DMS 273 (cell line): ENCODE measurements around the gene TEKTIP1.

ENCODE experiments used
- DNase-seq: peaks from one replicate; lab custom pipeline; 2025; ENCODE audit not compliant: unreplicated experiment; lab: John Stamatoyannopoulos, UW

Gene TEKTIP1

DNA sequence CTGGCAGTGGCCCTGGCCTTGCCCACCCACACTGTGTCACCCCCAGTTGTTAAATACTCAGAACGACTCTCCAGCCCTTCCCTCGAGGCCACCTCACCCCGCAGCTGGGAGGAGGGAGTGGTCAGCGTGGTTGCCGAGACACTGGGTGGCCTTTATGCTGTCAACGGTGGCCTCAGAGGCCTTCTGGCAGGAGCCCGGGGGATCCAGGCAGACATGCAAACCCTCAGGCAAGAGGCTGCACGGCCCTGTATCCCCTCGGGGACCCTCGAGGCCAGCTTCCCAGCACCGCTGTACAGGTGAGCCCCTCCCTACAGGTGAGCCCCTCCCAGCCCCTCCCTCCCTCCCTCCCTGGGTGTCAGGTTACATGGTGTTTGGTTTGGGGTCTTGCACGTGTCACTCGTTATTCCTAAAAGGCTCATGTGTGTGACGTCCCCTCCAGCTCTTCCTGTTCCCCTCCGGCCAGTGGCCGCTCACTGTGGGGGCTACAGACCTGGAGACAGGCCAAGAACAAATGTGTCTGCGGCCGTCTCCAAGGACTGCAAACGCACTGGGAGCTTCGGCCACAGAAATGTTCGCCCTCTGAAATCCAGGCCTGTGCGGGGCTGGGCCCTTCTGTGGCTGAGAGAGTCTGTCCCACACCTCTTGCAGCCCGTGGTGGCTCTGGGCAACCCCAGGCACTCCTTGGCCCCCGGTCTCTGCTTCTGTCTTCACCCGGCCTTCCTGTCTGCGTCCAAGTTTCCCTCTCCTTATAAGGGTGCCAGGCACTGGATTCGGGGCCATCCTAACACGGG lies at the start of gene TEKTIP1:
TSS of gene TEKTIP1 (plus strand) at position 210 of the 791 bp plus-strand sequence. CDS start at position 214, 4 bp downstream.
- DNase-seq, result peak; percentile 47

DNA sequence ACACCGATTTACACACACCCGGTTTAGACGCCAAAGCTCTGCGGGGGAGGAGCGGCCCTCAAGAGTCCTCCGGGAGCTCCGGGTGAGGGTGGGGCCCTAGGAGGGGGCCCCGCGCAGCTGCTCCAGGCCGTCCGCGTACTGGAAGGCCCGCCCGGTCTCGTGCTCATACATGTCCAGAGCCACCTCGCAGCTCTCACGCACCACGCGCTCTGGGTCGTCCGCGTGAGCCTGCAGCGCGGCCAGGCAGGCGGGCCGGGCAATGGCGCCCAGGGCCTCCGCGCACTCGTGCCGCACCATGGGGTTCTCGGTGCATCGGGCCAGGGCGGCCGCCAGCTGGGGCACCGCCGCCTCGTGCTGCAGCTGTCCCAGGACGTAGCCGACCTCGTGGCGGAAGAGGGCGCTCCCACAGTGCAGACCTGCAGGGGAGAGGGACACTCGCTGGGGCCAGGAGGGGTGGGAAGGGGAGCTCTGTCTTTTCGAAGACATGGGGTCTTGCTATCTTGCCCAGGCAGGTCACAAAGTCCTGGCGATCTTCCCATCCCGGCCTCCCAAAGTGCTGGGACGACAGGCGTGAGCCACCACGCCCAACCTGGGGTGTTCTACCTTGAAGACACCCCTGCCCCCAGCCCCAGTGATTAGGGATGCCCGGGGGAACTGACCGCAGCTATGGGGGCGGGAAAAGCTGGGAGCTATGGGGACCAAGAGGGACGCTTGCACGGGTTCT lies 47.4 kb upstream of the TEKTIP1 start:
- DNase-seq, result no peak

GRCh38 chr19:3492131-3492839 lies 46.7 kb upstream of the TEKTIP1 start:
- DNase-seq, result no peak

DNA sequence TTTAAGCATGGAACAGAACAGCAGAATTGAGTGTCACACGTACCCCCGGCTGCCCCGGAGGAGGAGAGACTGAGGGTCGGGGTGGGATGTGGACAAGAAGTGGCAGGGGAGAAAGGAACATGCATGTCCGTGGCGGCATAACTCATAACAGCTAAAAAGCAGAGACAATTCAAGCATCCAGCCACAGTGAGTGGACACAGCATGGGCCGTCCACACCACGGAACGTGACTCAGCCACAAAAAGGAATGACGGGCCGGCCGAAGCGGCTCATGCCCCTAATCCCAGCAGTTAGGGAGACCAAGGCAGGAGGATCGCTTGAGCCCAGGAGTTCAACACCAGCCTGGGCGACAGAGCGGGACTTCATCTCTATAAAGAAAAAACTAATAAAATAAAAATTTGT lies 46.1 kb upstream of the TEKTIP1 start:
- no peak for DNase-seq

DNA sequence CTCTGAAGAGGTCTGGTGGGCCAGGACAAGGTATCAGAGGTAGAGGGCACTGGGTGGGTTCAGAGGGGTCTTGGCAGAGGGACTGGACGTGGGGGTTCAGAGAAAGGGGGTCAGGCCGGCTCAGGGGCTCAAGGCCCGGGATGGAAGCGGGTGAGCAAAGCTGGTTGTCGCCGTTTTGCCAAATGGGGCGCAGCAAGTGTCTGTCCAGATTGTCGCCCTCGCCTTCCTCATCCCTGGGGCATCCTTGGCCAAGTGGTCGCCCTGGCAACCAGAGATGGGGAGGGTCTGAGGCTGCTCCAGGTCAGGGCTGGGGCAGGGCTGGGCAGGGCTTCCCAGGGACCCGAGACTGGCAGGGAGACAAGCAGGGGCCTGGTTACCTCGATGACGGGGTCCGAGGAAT lies 45.3 kb upstream of the TEKTIP1 start:
- DNase-seq, result no peak

DNA sequence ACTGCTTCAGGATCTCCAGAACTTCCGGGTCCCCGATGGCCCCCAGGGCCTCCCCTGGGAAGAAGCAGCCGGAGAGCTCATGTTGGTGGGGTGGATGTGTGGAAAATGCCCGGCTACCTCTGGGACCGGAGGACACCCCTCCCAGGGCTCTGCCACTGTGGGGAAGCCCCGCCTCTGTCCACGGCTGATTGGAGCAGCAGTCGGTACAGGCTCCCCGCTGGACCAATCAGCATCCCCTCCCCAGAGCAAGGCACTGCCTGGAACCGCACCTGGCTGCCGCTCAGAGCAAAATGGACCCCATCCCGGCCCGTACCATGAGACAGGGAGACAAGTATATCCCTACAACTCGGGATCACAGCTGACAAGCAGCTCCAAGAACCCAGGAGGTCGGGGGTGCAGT lies 44.9 kb upstream of the TEKTIP1 start:
- peak; percentile 55 for DNase-seq

GRCh38 chr19:3494559-3494958 lies 44.4 kb upstream of the TEKTIP1 start:
- peak; percentile 29 for DNase-seq

GRCh38 chr19:3496392-3497273 lies 42.3 kb upstream of the TEKTIP1 start:
- no peak for DNase-seq

DNA sequence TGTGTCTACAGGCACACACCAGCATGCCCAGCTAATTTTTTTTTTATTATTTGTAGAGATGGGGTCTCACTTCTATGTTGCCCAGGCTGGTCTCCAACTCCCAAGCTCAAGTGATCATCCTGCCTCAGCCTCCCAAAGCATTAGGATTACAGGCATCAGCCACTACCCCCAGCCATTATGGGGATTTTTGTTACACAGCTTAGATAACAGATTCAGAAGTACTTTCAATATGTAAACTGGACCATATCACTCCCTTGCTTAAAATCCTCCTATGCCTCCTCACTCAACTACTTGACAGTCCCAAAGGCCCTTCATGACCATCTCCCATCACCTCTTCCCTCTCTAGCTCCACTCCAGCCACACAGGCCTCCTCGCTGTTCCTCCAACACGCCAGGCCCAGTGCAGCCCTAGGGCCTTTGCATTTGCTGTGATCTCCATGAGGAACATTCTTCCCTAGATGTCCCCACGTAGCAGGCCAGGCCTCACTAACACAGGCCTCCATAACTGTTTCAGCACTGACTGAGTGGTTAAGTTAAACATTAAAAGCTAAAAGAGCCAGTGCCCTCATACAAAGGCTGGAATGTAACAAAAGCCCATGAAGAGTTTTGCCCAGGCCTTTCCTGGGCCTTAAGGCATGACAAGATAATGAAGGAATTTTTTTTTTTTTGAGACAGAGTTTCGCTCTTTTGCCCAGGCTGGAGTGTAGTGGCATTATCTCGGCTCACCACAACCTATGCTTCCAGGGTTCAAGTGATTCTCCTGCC lies 41.0 kb upstream of the TEKTIP1 start:
- no peak for DNase-seq

GRCh38 chr19:3499738-3500428 lies 39.1 kb upstream of the TEKTIP1 start:
- DNase-seq, result peak; percentile 39

DNA sequence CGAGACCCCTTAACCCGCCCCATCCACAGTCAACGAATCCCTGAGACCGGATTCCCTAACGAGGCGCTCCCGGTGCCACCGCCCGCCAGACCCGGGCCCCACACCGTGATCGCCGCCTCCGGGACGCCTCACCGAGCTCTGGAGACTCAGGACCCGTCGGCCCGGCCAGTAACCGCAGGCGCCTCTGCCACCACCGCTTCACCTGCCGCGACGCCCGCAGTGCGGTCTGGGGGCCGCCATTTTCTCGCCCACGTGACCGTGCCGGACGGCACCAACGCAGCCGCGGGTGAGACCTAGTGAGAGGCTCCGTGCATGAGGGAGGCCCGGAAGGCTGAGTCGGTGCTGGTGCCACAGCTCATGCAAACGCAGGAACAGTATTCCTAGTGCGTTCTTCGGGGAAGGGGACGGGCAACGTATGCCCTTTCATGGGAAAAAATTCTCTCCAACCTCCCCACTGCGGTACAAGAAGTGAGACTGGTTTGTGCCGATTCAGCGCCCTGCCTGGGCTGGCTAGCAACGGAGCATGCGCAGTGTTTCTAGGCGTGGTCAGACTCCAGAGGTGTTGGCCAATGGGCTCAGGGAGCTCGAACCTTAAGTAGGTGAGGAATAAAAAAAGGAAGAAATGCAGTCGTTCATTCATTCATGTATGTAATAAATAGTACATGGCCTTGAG lies 38.4 kb upstream of the TEKTIP1 start, which contains the start of gene DOHH:
TSS of gene DOHH (minus strand) at position 246 of the 673 bp plus-strand sequence. CDS start 3,860 bp downstream, outside the sequence.
- peak; percentile 98 for DNase-seq

GRCh38 chr19:3501780-3502179 lies 37.2 kb upstream of the TEKTIP1 start:
- no peak for DNase-seq

GRCh38 chr19:3503036-3503572 lies 35.9 kb upstream of the TEKTIP1 start:
- no peak for DNase-seq

- no peak for DNase-seq
Observed at GRCh38 chr19:3504735-3505134, 34.2 kb upstream of the TEKTIP1 start.

DNA sequence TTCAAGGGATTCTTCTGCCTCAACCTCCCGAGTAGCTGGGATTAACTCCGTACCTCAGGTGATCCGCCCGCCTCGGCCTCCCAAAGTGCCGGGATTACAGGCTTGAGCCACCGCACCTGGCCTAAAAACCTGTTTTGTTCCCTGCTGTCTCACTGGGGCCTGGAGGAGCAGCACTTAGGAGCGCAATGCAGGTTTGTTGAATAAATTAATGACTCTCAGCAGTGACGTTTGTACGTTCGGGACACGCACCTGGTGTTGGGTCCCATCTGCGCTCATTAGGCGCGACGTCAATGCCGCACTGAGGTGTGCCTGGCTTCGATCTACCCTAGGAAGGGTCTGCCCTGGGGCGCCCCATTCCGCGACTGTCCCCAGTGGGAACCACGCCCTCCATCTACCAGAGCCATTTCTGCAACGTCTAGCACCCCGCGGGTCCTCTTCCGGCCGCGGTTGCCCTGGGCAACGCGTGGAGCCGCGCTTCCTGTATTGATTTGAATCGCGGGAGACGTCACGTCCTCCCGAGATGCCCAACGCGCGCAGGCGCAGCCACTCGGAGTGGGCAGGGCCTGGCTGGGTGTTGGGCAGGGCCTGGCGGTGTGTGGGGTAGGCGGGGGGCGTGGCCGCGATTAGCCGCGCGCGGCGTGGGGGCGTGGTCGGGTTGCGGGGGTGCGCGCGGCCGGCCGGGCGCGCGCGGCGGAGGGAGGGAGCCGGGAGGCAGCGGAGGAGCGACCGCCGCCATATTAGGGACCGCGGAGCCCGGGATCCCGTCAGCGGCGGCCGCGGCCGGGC lies 33.2 kb upstream of the TEKTIP1 start, which contains the start of gene FZR1:
TSS of gene FZR1 (plus strand) at position 714 of the 786 bp plus-strand sequence. CDS start 16,679 bp downstream, outside the sequence.
- peak; percentile 99 for DNase-seq

DNA sequence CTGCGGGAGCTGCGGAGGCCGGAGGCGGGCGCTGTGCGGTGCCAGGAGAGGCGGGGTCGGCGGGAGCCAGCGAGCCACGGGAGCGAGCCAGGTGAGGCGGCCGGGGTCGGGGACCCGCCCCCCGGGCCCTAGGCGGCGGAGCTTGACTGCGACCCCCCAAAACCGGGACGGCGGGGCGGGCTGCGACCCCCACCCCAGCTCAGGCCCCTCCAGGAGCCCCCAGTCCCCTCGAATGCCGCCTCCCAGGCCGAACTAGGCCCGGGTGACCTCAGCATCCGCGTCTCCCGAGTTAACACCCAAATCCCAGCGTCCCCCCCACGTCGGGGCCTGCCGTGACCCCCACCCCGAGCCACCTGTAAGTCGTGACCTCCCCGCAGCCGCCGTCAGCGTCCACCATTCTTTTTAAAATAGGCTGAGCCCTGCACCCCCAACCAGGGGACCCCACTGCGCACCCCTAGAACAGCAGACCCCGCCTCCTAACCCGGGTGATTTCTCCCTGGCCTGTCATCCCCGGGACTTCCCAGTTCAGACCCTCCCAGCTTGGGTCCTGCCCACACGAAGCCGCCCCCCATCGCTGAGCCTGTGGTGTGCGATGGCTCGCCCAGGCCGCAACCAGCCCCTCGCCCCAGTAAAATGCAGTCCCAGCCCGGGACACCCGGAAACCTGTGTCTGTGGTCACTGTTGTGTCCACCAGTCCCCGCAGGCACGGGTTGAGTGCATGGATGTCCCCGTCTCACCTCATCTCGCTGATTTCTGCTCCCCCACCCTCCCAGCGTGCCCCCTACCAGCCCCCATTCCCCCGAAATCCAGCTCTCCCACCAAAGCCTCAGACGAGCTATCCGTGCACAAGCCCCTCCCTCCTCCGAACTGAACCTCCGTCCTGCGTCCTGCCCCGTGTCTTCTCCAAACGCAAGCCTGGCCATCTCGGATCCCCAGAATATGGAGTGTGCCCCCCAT lies 32.3 kb upstream of the TEKTIP1 start:
- peak; percentile 53 for DNase-seq
